Lower lobe of right lung (tissue), 2 donors: ENCODE results near the gene FOXL1. TPM values are rescaled to one million over a fixed set of nuclear protein-coding genes. Genes with fewer than 3 reads are reported as not detected.

Experiments
- ATAC-seq, 2 donors: fragments of 200-7000 bp; cut with Tn5 transposase; one replicate each; pipeline ENCODE4 v1.9.1; 2020 to 2022; ENCODE audit warnings: mild to moderate bottlenecking in 2 of 2, moderate library complexity in 2 of 2
- DNase-seq: peaks from one replicate; pipeline ENCODE4 v3.0.0-alpha.2; 2020
- H3K27ac ChIP-seq: fragments of 200-600 bp; one replicate; pipeline ENCODE4 v1.8.0; 2022
- H3K27me3 ChIP-seq: fragments of 200-600 bp; one replicate; pipeline ENCODE4 v1.8.0; 2022; ENCODE audit warnings: low read depth
- H3K36me3 ChIP-seq: fragments of 200-600 bp; one replicate; pipeline ENCODE4 v1.8.0; 2022; ENCODE audit warnings: mild to moderate bottlenecking
- H3K4me1 ChIP-seq: fragments of 200-600 bp; one replicate; pipeline ENCODE4 v1.8.0; 2022
- H3K4me3 ChIP-seq: fragments of 200-600 bp; one replicate; pipeline ENCODE4 v1.8.0; 2022; ENCODE audit warnings: mild to moderate bottlenecking
- H3K9me3 ChIP-seq: fragments of 200-600 bp; one replicate; pipeline ENCODE4 v1.8.0; 2022
- CTCF ChIP-seq: fragments of 200-600 bp; IDR thresholded peaks from one replicate; pipeline ENCODE4 v1.8.0; 2022; ENCODE audit warnings: antibody characterized with exemption, mild to moderate bottlenecking
- intact Hi-C: fragments of 100-400 bp; cut with DNase I; formaldehyde crosslinking; loops from one replicate; pipeline ENCODE4 v1.11.0; 2022
- total RNA-seq: library from RNA; stranded (reverse); fragmentation: NEBNext Ultra II Directional; extraction: Animal tissue kit (Norgen Biotek cat#: 25700); gene quantifications from one replicate; pipeline ENCODE4 v1.2.1, GENCODE V29; 2021
- donor health status: DM: no; HTN: yes; CAD: no; lungs with severe emphysema.

The FOXL1 gene
- total RNA-seq, 1 donor from 2014 or later = 0.83 TPM

- ATAC-seq (no peak), DNase-seq (no peak)
- no peaks in the 10 kb centered on the region for H3K4me1 ChIP-seq
- H3K36me3 ChIP-seq = peaks cover 84% of the 10 kb centered on the region
- no peaks in the 10 kb centered on the region for H3K27me3 ChIP-seq
- H3K9me3 ChIP-seq = no peaks in the 10 kb centered on the region
- H3K27ac ChIP-seq = no peak overlapping the region
- no peak for TF ChIP-seq CTCF
- H3K4me3 ChIP-seq = no peak overlapping the region
- intact Hi-C loops = no loop called here
These were observed 40.9 kb upstream of the FOXL1 start for GRCh38 chr16:86537486-86537885.

GRCh38 chr16:86538196-86538780 is 40.1 kb upstream of the FOXL1 start:
- no peak overlapping the region for H3K27ac ChIP-seq
- ATAC-seq (no peak), DNase-seq (no peak)
- no peaks in the 10 kb centered on the region for H3K9me3 ChIP-seq
- peaks cover 92% of the 10 kb centered on the region for H3K36me3 ChIP-seq
- intact Hi-C loops = no loop called here
- H3K27me3 ChIP-seq = no peaks in the 10 kb centered on the region
- no peaks in the 10 kb centered on the region for H3K4me1 ChIP-seq
- TF ChIP-seq CTCF = no peak
- H3K4me3 ChIP-seq = no peak overlapping the region

- no peaks in the 10 kb centered on the region for H3K4me1 ChIP-seq
- H3K27ac ChIP-seq = no peak overlapping the region
- ATAC-seq (no peak), DNase-seq (no peak)
- no peak for TF ChIP-seq CTCF
- no peaks in the 10 kb centered on the region for H3K9me3 ChIP-seq
- H3K27me3 ChIP-seq = no peaks in the 10 kb centered on the region
- intact Hi-C loops = no loop called here
- H3K36me3 ChIP-seq = peaks cover 86% of the 10 kb centered on the region
- H3K4me3 ChIP-seq = no peak overlapping the region
These were observed 37.5 kb upstream of the FOXL1 start for GRCh38 chr16:86540894-86541293.

- Histone ChIP-seq H3K4me1 (no peaks in the 10 kb centered on the region), H3K27me3 (no peaks in the 10 kb centered on the region), H3K36me3 (peaks cover 86% of the 10 kb centered on the region), H3K4me3 (no peak overlapping the region), H3K27ac (no peak overlapping the region), H3K9me3 (no peaks in the 10 kb centered on the region)
- ATAC-seq (no peak), DNase-seq (no peak)
- intact Hi-C loops = no loop called here
- no peak for TF ChIP-seq CTCF
These were observed 36.8 kb upstream of the FOXL1 start for GRCh38 chr16:86541560-86541959.

DNA sequence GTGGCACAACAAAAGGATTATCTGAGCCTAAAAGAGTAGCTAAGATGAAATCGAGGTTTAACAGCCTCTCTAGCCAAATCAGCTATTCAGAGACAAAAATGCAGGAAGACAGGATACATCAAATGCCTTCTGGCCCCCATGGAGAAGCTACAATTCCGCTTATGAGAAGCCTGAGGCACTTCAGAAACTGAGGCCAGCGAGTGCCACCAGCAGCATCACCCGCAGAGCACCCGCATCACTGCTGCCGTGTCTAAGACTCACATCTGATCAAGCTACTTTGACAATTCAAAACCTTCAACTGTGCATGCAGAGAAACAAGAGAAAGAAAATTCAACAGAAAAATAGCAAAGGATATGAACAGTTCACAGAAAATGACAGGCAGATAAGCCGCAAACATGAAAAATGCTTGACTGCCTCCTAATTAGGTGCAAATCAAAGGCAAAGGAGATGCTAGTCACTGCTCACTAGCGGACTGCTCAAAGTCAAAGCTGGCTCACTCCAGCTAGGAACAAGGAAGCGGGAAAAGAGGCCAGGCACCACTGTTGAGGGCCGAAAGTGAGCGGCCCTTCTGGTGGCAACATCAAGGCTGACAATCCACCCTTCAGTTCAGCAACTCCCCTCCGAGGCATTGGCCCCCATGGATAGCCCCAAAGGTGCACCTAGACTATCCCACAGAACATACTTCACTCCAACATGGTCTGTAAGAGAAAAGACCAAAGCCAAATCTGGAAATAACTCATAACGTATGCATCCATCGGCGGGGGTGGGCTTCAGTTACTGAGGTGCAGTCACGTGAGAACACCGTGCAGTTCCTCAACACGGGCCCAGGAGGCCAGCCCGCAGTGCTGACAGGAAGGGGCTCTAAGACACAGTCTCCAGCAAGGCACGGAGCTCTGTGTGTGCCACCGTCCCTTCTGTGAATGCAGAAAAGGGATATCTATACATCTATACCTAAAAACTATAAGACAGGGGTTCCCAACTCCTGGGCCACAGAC is 35.3 kb upstream of the FOXL1 start:
- H3K27me3 ChIP-seq = no peaks in the 10 kb centered on the region
- no peak overlapping the region for H3K27ac ChIP-seq
- peaks cover 87% of the 10 kb centered on the region for H3K36me3 ChIP-seq
- DNase-seq (no peak), ATAC-seq (no peak)
- intact Hi-C loops = no loop called here
- no peak for TF ChIP-seq CTCF
- no peaks in the 10 kb centered on the region for H3K9me3 ChIP-seq
- H3K4me1 ChIP-seq = no peaks in the 10 kb centered on the region
- no peak overlapping the region for H3K4me3 ChIP-seq
